HG03520 (cell line): Measurements from ENCODE around the gene ANGPTL2.

Experiments used
- ATAC-seq: cut with Tn5 transposase; IDR thresholded peaks from one replicate; pipeline ENCODE4 v1.9.1; 2021; ENCODE audit warnings: mild to moderate bottlenecking, moderate library complexity; ENCODE audit not compliant: unreplicated experiment

ANGPTL2 gene

GRCh38 chr9:127079446-127080140 is 42.8 kb downstream of the ANGPTL2 start:
- ATAC-seq = no peak

DNA sequence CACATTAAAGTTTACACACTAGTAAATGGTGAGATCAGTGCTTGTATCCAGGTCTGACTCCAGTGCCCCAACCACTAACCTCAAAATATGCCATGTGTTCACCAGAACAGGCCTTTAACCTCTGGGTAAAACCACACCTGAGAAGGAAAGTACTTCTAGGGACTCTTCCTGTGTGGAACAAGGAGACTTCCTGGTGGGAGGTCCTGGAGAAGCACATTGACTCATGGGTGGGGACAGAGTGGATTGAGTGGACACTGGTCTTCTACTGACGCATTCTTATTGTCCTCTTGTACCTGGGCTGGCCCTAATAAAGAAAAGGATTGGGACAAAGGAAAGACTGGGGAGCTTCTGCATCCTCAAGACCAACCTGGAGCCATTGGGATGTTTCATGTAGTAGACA is 43.4 kb downstream of the ANGPTL2 start:
- ATAC-seq = no peak

DNA sequence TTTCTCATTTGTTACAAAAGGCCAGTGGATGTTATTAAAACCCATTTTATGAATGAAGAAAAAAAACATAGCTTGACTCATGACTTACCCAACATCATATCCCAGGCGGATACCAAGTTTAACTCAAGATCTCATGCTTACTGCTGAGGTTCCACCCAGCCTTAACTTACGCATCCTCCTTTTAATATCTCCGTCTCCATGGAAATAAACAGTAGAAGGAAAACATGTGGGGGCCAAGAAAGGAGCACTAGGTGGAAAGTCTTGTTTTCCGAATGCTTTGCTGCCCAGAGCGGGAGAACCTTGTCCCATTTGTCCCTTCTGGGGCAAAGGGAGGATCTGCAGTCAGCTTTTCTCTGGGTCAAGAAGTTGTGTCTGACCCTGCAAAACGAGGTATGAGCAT is 44.1 kb downstream of the ANGPTL2 start:
- no peak for ATAC-seq

GRCh38 chr9:127077644-127077946 is 44.8 kb downstream of the ANGPTL2 start:
- no peak for ATAC-seq

- ATAC-seq = no peak
Observed at GRCh38 chr9:127076860-127077643, 45.4 kb downstream of the ANGPTL2 start.

DNA sequence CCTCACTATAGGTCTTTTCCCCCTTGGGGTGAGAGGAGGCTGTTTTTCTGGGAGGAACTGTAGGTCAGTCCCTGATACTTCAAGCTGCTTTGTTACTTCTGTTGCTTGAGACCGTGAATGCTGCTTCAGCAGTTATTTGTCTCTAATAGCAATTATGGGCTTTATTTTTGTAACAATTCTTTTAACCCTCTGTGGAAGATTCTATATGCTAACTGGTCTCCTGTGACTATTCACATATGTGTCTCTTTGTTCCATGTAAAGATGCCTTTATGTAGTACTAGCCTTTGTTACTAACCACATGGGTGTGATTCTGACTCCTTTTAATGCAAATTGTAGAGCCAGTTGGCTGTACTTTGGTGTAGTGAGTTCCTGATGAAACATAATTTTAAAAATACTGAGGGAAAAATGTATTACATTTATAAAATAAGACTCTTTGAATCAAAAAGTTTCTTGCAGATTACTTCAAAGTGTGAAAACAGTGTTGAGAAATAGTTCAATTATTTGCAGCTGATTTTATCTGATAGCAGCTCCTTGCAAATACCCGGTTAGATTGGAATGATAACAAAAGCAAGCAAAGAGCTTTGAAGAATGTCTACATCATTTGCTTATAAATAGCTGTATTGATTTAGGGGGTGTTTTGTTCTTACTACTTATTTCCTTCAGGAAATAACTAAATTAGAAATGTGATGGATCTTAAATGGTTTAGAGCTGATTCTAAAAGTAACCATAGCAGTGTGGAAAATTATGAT is 46.6 kb downstream of the ANGPTL2 start:
- ATAC-seq = no peak

GRCh38 chr9:127074561-127075548 is 47.6 kb downstream of the ANGPTL2 start:
- ATAC-seq = no peak

DNA sequence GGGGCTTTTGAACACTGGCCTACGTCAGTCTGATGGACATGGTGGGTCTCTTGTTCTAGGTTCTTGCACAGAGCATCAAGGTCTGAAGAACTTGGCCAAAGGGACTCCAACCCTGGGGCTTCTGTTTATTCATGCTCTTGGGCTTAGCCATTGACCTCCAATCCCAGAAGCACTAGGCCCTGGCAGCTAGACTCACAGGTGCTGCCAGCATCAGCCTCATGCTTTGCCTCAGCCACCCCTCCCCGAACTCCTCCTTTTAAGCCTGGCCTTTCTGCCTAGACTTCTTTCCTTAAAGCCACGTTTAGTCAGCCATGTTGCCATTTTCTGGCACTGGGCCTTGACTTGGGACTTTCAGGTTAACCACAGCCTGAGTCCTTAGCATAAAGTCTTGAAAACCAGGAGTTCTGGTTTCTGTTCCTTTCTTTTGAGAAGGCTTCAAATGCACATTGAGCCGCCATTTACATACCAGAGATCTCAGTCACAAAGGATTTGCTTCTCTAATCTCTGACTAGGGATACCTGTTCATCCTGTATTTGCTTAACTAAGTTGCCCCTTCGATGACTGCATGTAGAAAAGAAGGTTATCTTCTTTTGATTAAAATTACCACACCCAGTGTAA is 54.7 kb downstream of the ANGPTL2 start:
- ATAC-seq = no peak

DNA sequence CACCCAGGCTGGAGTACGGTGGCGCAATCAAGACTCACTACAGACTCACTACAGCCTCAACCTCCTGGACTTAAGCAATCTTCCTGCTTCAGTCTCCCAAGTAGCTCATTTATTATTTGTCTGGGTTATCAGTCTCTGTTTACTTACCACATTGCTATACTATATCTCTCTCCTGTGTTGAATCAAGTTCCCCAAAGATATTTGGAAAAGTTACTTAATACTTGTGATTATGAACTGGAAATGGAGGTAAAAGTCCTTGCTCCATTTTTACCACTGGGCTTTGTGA is 55.6 kb downstream of the ANGPTL2 start:
- no peak for ATAC-seq

- ATAC-seq = no peak
Observed at GRCh38 chr9:127066060-127066850, 56.2 kb downstream of the ANGPTL2 start.

DNA sequence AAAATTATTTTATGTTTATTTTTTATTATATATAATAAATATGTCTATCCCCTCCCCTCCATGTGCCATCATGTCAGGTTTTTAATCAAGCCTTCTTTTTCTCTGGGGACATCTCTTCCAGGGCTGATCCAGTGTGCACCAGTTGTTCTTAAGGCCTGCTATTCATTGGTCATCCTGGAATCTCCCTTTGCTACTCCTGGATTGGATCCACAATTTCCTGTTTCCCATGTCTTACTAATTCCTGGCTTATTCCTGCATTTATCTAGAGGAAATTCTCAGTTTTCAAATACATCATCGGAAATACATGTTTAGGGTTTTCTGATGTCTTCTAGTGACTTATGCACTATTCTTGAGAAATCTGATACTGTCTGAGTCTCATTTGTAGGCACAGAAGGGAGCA is 56.8 kb downstream of the ANGPTL2 start:
- ATAC-seq = no peak

DNA sequence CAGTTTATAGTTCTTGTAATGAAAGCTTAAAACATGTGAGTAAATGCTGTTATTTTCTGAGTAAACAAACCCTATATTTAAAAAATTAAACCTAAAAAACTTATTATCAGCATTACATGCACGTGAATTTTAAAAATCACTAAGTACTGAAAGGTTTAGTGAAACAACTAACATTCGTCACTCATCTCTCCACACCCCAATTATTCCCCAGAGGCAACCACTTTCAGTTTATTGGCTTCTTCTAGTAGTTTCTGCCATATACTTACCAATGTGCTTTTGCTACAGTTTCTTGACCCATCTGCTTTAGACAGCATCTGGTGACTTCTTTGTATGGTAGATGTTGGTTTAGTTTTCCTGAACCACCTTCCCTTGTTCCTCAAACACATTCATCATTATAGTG is 58.1 kb downstream of the ANGPTL2 start:
- ATAC-seq = no peak

DNA sequence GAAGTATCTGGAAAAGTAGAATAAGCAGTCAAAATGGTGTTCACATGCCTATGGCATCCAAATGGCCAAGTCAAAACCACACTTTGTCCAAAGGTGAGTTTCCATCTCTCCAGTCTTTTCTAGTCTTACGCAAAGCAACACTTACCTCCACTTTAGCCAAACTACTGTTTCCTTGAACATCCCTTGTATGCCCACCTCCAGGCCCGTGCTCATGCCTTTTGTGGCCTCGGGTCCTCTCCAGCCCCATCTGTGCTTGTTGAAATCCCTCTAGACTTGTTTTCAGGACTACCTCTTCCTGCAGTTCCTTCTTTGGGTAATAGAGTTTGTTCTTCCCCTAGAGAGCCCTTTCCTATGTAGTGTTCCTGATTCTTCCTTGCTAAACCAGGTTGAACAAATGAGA is 61.0 kb downstream of the ANGPTL2 start:
- no peak for ATAC-seq

GRCh38 chr9:127059765-127060361 is 62.6 kb downstream of the ANGPTL2 start:
- no peak for ATAC-seq

DNA sequence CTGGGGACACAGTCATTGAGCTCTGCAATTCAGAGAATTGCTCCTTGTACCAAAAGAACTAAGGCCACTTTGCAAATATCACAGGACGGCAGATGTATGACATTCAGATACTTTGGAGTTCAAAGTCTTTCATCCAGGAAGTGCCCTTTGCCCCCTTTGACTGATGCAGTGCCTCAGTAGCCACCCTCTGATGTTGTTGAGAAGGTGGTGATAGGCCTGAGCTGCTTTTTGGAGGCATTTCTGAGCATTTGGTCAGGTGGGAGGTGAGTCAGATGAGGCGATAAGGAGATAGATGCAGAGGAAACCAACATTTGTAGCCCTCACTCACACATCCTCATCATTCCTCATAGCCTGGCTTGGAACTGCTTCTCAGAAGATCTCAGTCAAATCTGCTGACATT is 63.4 kb downstream of the ANGPTL2 start:
- ATAC-seq = no peak

GRCh38 chr9:127058645-127059021 is 63.8 kb downstream of the ANGPTL2 start:
- no peak for ATAC-seq

DNA sequence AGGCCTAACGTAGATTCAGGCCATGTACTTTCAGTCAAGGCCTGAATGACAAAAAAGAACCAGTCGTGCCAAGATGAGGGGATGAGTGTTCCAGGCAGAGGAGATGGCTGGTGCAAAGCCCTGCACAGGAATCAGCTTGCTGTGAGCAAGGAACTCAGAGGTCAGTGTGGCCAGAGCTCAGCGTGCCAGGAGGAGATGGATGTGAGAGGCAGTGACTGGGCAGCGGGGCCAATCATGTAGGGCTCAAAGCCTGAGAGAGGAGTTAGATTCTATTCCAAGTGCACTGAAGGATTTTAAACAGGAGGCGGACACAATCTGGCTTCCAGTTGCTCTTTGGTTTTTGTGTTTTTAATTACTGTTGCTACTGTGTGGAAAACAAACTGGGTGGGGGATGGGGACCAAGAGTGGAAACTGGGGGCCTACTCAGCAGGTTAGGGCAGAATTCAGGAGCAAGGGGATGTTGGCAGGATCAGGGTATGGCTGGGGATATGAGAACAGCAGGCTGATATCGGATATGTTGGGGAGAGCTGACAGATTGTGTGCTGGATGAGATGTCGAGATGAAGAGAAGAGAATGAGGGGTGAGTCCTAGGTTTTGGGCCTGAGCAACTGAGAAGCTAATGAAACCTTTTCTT is 64.3 kb downstream of the ANGPTL2 start:
- no peak for ATAC-seq

DNA sequence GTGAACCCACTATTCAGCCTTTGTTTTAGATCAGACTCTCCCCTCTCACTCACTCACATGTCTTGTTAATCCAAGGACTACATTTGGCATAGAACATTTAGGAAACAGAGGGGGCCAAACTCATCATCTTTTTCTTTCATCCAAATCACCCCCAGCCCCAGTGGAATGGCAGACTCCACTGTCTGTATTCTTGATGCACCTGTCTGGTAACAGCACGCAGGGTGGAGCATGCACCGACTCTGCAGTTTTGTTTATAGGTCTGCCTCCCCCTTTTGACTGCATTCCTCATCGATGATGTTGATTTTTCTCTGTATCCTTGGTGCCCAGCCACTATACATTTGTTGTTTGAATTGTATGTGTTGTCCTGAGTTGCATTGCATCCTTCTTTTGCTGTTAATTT is 66.0 kb downstream of the ANGPTL2 start:
- no peak for ATAC-seq
